Forelimb muscle (tissue), 1 donor: ENCODE results near the gene LONRF2. TPM values are rescaled to one million over a fixed set of nuclear protein-coding genes. Genes with fewer than 3 reads are reported as not detected.
"Not testable (repeated sequence)": the region's sequence is repeated elsewhere in the genome, so short reads cannot be mapped to it uniquely, and the experiment has no call there.

Experiments
- DNase-seq: peaks from one replicate; pipeline ENCODE4 v3.0.0-alpha.2; 2013; ENCODE audit warnings: low read depth
- polyA plus RNA-seq: library from polyadenylated mRNA; unstranded; fragments of 120-200 nt; gene quantifications from one replicate; pipeline ENCODE4 v1.2.1, GENCODE V29; 2013; ENCODE audit not compliant: insufficient read length

The LONRF2 gene
- 1.5 TPM for polyA plus RNA-seq

- no peak for DNase-seq
Measured at GRCh38 chr2:100321866-100322820, at the start of gene LONRF2. Gene LONRF2 (minus strand): TSS chr2:100322501. CDS start chr2:100322093, 408 bp downstream.

- no peak for DNase-seq
Measured at GRCh38 chr2:100367163-100367562, 44.9 kb upstream of the LONRF2 start.

- DNase-seq, result no peak
Measured at GRCh38 chr2:100365434-100365833, 43.1 kb upstream of the LONRF2 start.

- DNase-seq, result not testable (repeated sequence)
Measured at GRCh38 chr2:100362269-100362668, 40.0 kb upstream of the LONRF2 start.

- no peak for DNase-seq
Measured at GRCh38 chr2:100359576-100359975, 37.3 kb upstream of the LONRF2 start.

- no peak for DNase-seq
Measured at GRCh38 chr2:100358554-100358953, 36.3 kb upstream of the LONRF2 start.

GRCh38 chr2:100352521-100352920 lies 30.2 kb upstream of the LONRF2 start:
- DNase-seq, result no peak

- no peak for DNase-seq
Measured at GRCh38 chr2:100350661-100351185, 28.4 kb upstream of the LONRF2 start.

GRCh38 chr2:100345144-100345543 lies 22.8 kb upstream of the LONRF2 start:
- not testable (repeated sequence) for DNase-seq

GRCh38 chr2:100344433-100344832 lies 22.1 kb upstream of the LONRF2 start:
- no peak for DNase-seq

- DNase-seq, result not testable (repeated sequence)
Measured at GRCh38 chr2:100342466-100342865, 20.2 kb upstream of the LONRF2 start.

GRCh38 chr2:100339823-100340222 lies 17.5 kb upstream of the LONRF2 start:
- no peak for DNase-seq

GRCh38 chr2:100334929-100335328 lies 12.6 kb upstream of the LONRF2 start:
- no peak for DNase-seq

- no peak for DNase-seq
Measured at GRCh38 chr2:100327742-100328141, 5.4 kb upstream of the LONRF2 start.

GRCh38 chr2:100321179-100321865 lies 979 bp downstream of the LONRF2 start:
- peak; percentile 4 for DNase-seq

- no peak for DNase-seq
Measured at GRCh38 chr2:100320547-100321178, 1.6 kb downstream of the LONRF2 start.

- DNase-seq, result no peak
Measured at GRCh38 chr2:100317634-100318033, 4.7 kb downstream of the LONRF2 start.

GRCh38 chr2:100309973-100310719 lies 12.2 kb downstream of the LONRF2 start:
- no peak for DNase-seq

GRCh38 chr2:100309311-100309710 lies 13.0 kb downstream of the LONRF2 start:
- no peak for DNase-seq

GRCh38 chr2:100303744-100304143 lies 18.6 kb downstream of the LONRF2 start:
- no peak for DNase-seq

GRCh38 chr2:100302585-100302892 lies 19.8 kb downstream of the LONRF2 start:
- DNase-seq, result no peak
